Measurements from ENCODE around the gene PSMB3. TPM values are rescaled to one million over a fixed set of nuclear protein-coding genes. Genes with fewer than 3 reads are reported as not detected.

The PSMB3 gene
- total RNA-seq (ENCODE audit: low replicate concordance): 453 and 499 TPM in 2 replicates

GRCh38 chr17:38752308-38753070 lies at the start of gene PSMB3:
Gene PSMB3 (plus strand): TSS chr17:38752741. CDS start chr17:38752827, 86 bp downstream.

GRCh38 chr17:38704606-38705522 lies 47.7 kb upstream of the PSMB3 start, which contains the start of gene MLLT6:
Gene MLLT6 (plus strand): TSS chr17:38705273. CDS start chr17:38705633, 360 bp downstream.

GRCh38 chr17:38729886-38730525 lies 22.5 kb upstream of the PSMB3 start, which contains the start of gene CISD3:
Gene CISD3 (plus strand): TSS chr17:38730341. CDS start chr17:38730359, 18 bp downstream.

GRCh38 chr17:38748149-38748891 lies 4.2 kb upstream of the PSMB3 start, which contains the start of gene PCGF2:
Gene PCGF2 (minus strand): TSS chr17:38748336. CDS start chr17:38740402, 7,934 bp downstream.

GRCh38 chr17:38799501-38800236 lies 47.1 kb downstream of the PSMB3 start, which contains the start of gene PIP4K2B:
Gene PIP4K2B (minus strand): TSS chr17:38799556. CDS start chr17:38799424, 132 bp downstream.

Other genes with a start within 250 kb of the PSMB3 start
- under 0.01 and 0.12 TPM in 2 replicates for gene SRCIN1, start 146.8 kb upstream of the PSMB3 start, total RNA-seq (ENCODE audit: low replicate concordance)
- 0.12 and 0.90 TPM in 2 replicates for gene EPOP, start 77.8 kb upstream of the PSMB3 start, total RNA-seq (ENCODE audit: low replicate concordance)
- gene MLLT6, start 47.5 kb upstream of the PSMB3 start, total RNA-seq (ENCODE audit: low replicate concordance): 17.1 and 44.8 TPM in 2 replicates
- gene CISD3, start 22.4 kb upstream of the PSMB3 start, total RNA-seq (ENCODE audit: low replicate concordance): 1.8 and 4.5 TPM in 2 replicates
- gene PCGF2, start 4.4 kb upstream of the PSMB3 start, total RNA-seq (ENCODE audit: low replicate concordance): 1.5 and 5.3 TPM in 2 replicates
- 38.9 and 90.7 TPM in 2 replicates for gene PIP4K2B, start 46.8 kb downstream of the PSMB3 start, total RNA-seq (ENCODE audit: low replicate concordance)
- 6.6 and 8.1 TPM in 2 replicates for gene CWC25, start 72.6 kb downstream of the PSMB3 start, total RNA-seq (ENCODE audit: low replicate concordance)
- gene RPL23, start 101.0 kb downstream of the PSMB3 start, total RNA-seq (ENCODE audit: low replicate concordance): 3,022 and 3,163 TPM in 2 replicates
- gene LASP1, start 117.3 kb downstream of the PSMB3 start, total RNA-seq (ENCODE audit: low replicate concordance): 72.4 and 76.5 TPM in 2 replicates
- under 0.01 TPM in 1 of 2 replicates, not detected in the other for gene FBXO47, start 214.7 kb downstream of the PSMB3 start, total RNA-seq (ENCODE audit: low replicate concordance)

Data from smooth muscle cell of the coronary artery (primary cell).